IMR-90 (cell line): ENCODE measurements around the gene OR3A1. TPM values are rescaled to one million over a fixed set of nuclear protein-coding genes. Genes with fewer than 3 reads are reported as not detected.
A peak's percentile ranks its signal among the peaks of the same experiment; 100 is the strongest.

ENCODE experiments used
- ATAC-seq: fragments of 200-7000 bp; cut with Tn5 transposase; 2 replicates; pipeline ENCODE4 v1.9.1; 2020; ENCODE audit warnings: low read depth, mild to moderate bottlenecking, moderate library complexity
- Bru-seq: library from RNA; stranded (reverse); fragments of 400-500 nt; gene quantifications from one replicate; lab custom pipeline; 2021; lab: Mats Ljungman, UMichigan
- BruChase-seq, 2 experiments: library from RNA; stranded (reverse); fragments of 400-500 nt; gene quantifications; one replicate each; lab custom pipeline; 2021; lab: Mats Ljungman, UMichigan
- BruUV-seq: library from RNA; stranded (reverse); fragments of 400-500 nt; replicated peaks from 2 replicates; lab custom pipeline; 2021; lab: Mats Ljungman, UMichigan
- CTCF ChIA-PET: fragments of 300-600 bp; formaldehyde crosslinking; extraction: SDS; loops from one replicate; lab custom pipeline; 2021; ENCODE audit warnings: antibody characterized with exemption; lab: Yijun Ruan, JAX
- POLR2A ChIA-PET: fragments of 300-600 bp; sonication (Branson Sonifier 250); formaldehyde crosslinking; loops from one replicate; lab custom pipeline; 2022; ENCODE audit warnings: antibody characterized with exemption; ENCODE audit not compliant: unreplicated experiment; lab: Charles Lee
- DNase-seq: peaks from one replicate; pipeline ENCODE4 v3.0.0; 2013
- H2AFZ ChIP-seq: replicated peaks from 2 replicates; pipeline ENCODE3; 2013; ENCODE audit warnings: low read length, mild to moderate bottlenecking; ENCODE audit not compliant: poor library complexity
- H2AK5ac ChIP-seq: 2 replicates; pipeline ENCODE4 v1.6.1; 2013; ENCODE audit warnings: low read depth, low read length, inconsistent platforms
- H2AK9ac ChIP-seq: replicated peaks from 2 replicates; pipeline ENCODE3; 2013; ENCODE audit warnings: mild to moderate bottlenecking, low read depth, low read length, moderate library complexity; ENCODE audit not compliant: poor library complexity
- H2BK120ac ChIP-seq: 2 replicates; pipeline ENCODE4 v1.6.1; 2013; ENCODE audit warnings: low read depth, low read length, inconsistent platforms
- H2BK15ac ChIP-seq: 3 replicates; pipeline ENCODE4 v1.6.1; 2013; ENCODE audit warnings: low read depth, low read length, inconsistent platforms
- H2BK20ac ChIP-seq: 2 replicates; pipeline ENCODE4 v1.6.1; 2013; ENCODE audit warnings: low read depth, mild to moderate bottlenecking, inconsistent platforms, low read length, moderate library complexity
- H2BK5ac ChIP-seq: 2 replicates; pipeline ENCODE4 v1.6.1; 2013; ENCODE audit warnings: mild to moderate bottlenecking, low read depth, low read length, inconsistent platforms; ENCODE audit not compliant: poor library complexity, severe bottlenecking
- H3K14ac ChIP-seq: replicated peaks from 2 replicates; pipeline ENCODE4 v1.6.1; 2013; ENCODE audit warnings: low read depth, low read length, inconsistent platforms
- H3K18ac ChIP-seq: 2 replicates; pipeline ENCODE4 v1.6.1; 2013; ENCODE audit warnings: low read depth, low read length, control low read depth
- H3K23ac ChIP-seq: 2 replicates; pipeline ENCODE4 v1.6.1; 2013; ENCODE audit warnings: low read depth, low read length, inconsistent platforms
- H3K27ac ChIP-seq: 2 replicates; pipeline ENCODE4 v1.5.1; 2013; ENCODE audit warnings: mild to moderate bottlenecking, control low read depth, low read length; ENCODE audit not compliant: insufficient read depth
- H3K27me3 ChIP-seq: 2 replicates; pipeline ENCODE4 v1.6.1; 2013; ENCODE audit warnings: low read length; ENCODE audit not compliant: control insufficient read depth, insufficient read depth
- H3K36me3 ChIP-seq: 2 replicates; pipeline ENCODE4 v1.6.1; 2013; ENCODE audit warnings: low read length, mixed read lengths; ENCODE audit not compliant: control insufficient read depth, insufficient read depth
- H3K4ac ChIP-seq: 2 replicates; pipeline ENCODE4 v1.6.1; 2013; ENCODE audit warnings: low read depth, low read length, inconsistent platforms
- H3K4me1 ChIP-seq: 2 replicates; pipeline ENCODE4 v1.6.1; 2013; ENCODE audit warnings: low read length, mixed read lengths; ENCODE audit not compliant: control insufficient read depth, insufficient read depth
- H3K4me2 ChIP-seq: 2 replicates; pipeline ENCODE4 v1.6.1; 2013; ENCODE audit warnings: low read depth, mild to moderate bottlenecking, control low read depth, low read length, moderate library complexity
- H3K4me3 ChIP-seq: 2 replicates; pipeline ENCODE4 v1.5.1; 2013; ENCODE audit warnings: low read depth, mild to moderate bottlenecking, control low read depth, low read length, moderate library complexity; ENCODE audit not compliant: insufficient read depth
- H3K56ac ChIP-seq: 2 replicates; pipeline ENCODE4 v1.6.1; 2013; ENCODE audit warnings: low read length, inconsistent platforms; ENCODE audit not compliant: insufficient read depth; ENCODE audit errors: extremely low read depth
- H3K79me1 ChIP-seq, 2 experiments: 2 replicates each; pipeline ENCODE4 v1.6.1; 2013; ENCODE audit warnings: low read length in 2 of 2, inconsistent platforms in 1 of 2, low read depth in 1 of 2
- H3K9ac ChIP-seq: 2 replicates; pipeline ENCODE4 v1.6.1; 2013; ENCODE audit warnings: low read depth, low read length, control low read depth
- H3K9me1 ChIP-seq: 2 replicates; pipeline ENCODE4 v1.6.1; 2013; ENCODE audit warnings: low read length, inconsistent platforms; ENCODE audit not compliant: insufficient read depth
- H3K9me3 ChIP-seq: 2 replicates; pipeline ENCODE4 v1.6.1; 2013; ENCODE audit warnings: low read length; ENCODE audit not compliant: control insufficient read depth, insufficient read depth
- H4K20me1 ChIP-seq: 2 replicates; pipeline ENCODE4 v1.6.1; 2013; ENCODE audit warnings: low read length, inconsistent platforms; ENCODE audit not compliant: insufficient read depth
- H4K5ac ChIP-seq: 2 replicates; pipeline ENCODE4 v1.6.1; 2013; ENCODE audit warnings: mild to moderate bottlenecking, low read depth, low read length, control low read depth
- H4K8ac ChIP-seq, 2 experiments: 2 replicates each; pipeline ENCODE4 v1.6.1; 2013; ENCODE audit warnings: low read depth in 2 of 2, low read length in 2 of 2, control low read depth in 1 of 2, inconsistent platforms in 1 of 2
- H4K91ac ChIP-seq: 2 replicates; pipeline ENCODE4 v1.6.1; 2013; ENCODE audit warnings: low read depth, low read length, inconsistent platforms; ENCODE audit not compliant: insufficient read depth
- BHLHE40 ChIP-seq: fragments of 150-350 bp; IDR thresholded peaks from 2 replicates; pipeline ENCODE4 v1.6.1; 2016; ENCODE audit warnings: mild to moderate bottlenecking, low read depth, low read length
- CEBPB ChIP-seq: IDR thresholded peaks from 2 replicates; pipeline ENCODE4 v1.6.1; 2012; ENCODE audit warnings: low read depth, low read length, improper control_type of control experiment
- CHD1 ChIP-seq: IDR thresholded peaks from 2 replicates; pipeline ENCODE4 v1.6.1; 2012; ENCODE audit warnings: low read depth, low read length, improper control_type of control experiment
- CTCF ChIP-seq: conservative IDR thresholded peaks from 2 replicates; pipeline ENCODE4 v1.5.1; 2012; ENCODE audit warnings: mild to moderate bottlenecking, low read depth, low read length, improper control_type of control experiment
- ELK1 ChIP-seq: fragments of 150-350 bp; IDR thresholded peaks from 2 replicates; pipeline ENCODE4 v1.6.1; 2016; ENCODE audit warnings: low read depth, mild to moderate bottlenecking, low read length, moderate library complexity, borderline replicate concordance
- FOS ChIP-seq: fragments of 150-350 bp; IDR thresholded peaks from 2 replicates; pipeline ENCODE4 v1.6.1; 2016; ENCODE audit warnings: low read depth, low read length
- MAFK ChIP-seq: IDR thresholded peaks from 2 replicates; pipeline ENCODE4 v1.6.1; 2012; ENCODE audit warnings: low read depth, low read length, improper control_type of control experiment
- MAZ ChIP-seq: IDR thresholded peaks from 2 replicates; pipeline ENCODE4 v1.6.1; 2012; ENCODE audit warnings: low read depth, mild to moderate bottlenecking, low read length, improper control_type of control experiment, moderate library complexity, borderline replicate concordance
- MXI1 ChIP-seq: IDR thresholded peaks from 2 replicates; pipeline ENCODE4 v1.6.1; 2012; ENCODE audit warnings: low read depth, mild to moderate bottlenecking, low read length, moderate library complexity, borderline replicate concordance
- NFE2L2 ChIP-seq: fragments of 150-350 bp; IDR thresholded peaks from 2 replicates; pipeline ENCODE4 v1.6.1; 2016; ENCODE audit warnings: low read depth, mild to moderate bottlenecking, low read length
- POLR2A ChIP-seq: IDR thresholded peaks from 2 replicates; pipeline ENCODE4 v1.6.1; 2012; ENCODE audit warnings: mild to moderate bottlenecking, low read depth, low read length
- RAD21 ChIP-seq: IDR thresholded peaks from 2 replicates; pipeline ENCODE4 v1.6.1; 2012; ENCODE audit warnings: low read length, improper control_type of control experiment
- RCOR1 ChIP-seq: IDR thresholded peaks from 2 replicates; pipeline ENCODE4 v1.6.1; 2012; ENCODE audit warnings: mild to moderate bottlenecking, low read length, improper control_type of control experiment; ENCODE audit not compliant: insufficient replicate concordance
- RFX5 ChIP-seq: IDR thresholded peaks from 2 replicates; pipeline ENCODE4 v1.8.0; 2012; ENCODE audit warnings: low read depth, mild to moderate bottlenecking, low read length, moderate library complexity
- SMC3 ChIP-seq: fragments of 150-350 bp; IDR thresholded peaks from 2 replicates; pipeline ENCODE4 v1.6.1; 2016; ENCODE audit warnings: low read depth, mild to moderate bottlenecking, antibody characterized with exemption, low read length, moderate library complexity
- USF2 ChIP-seq: fragments of 150-350 bp; IDR thresholded peaks from 2 replicates; pipeline ENCODE4 v1.6.1; 2017; ENCODE audit warnings: mild to moderate bottlenecking, antibody characterized with exemption, low read length, low read depth
- WGBS, 2 experiments: methylation state at CpG; one replicate each; pipeline versions ENCODE4 v1.1.5 to v1.1.7; 2013; ENCODE audit warnings: missing lambda C conversion rate in 2 of 2; ENCODE audit not compliant: insufficient read length in 1 of 2; ENCODE audit errors: extremely low coverage in 2 of 2; 5-methylcytosine and 5-hydroxymethylcytosine counted together
- dilution Hi-C: fragments of 300-500 bp; cut with HindIII; formaldehyde crosslinking; loops from one replicate; pipeline ENCODE4 v1.14.3; 2018; ENCODE audit warnings: low sequenced_read_pairs; ENCODE audit not compliant: unreplicated experiment
- in situ Hi-C: fragments of 300-500 bp; cut with MboI; formaldehyde crosslinking; loops from 3 replicates; pipeline ENCODE4 v1.14.3; 2019; ENCODE audit warnings: low sequenced_read_pairs, inconsistent platforms, mixed read lengths
- intact Hi-C: fragments of 100-400 bp; cut with micrococcal nuclease; formaldehyde crosslinking; loops from 2 replicates; pipeline ENCODE4 v1.10.0; 2022
- long read RNA-seq: library from polyadenylated mRNA; unstranded; transcript quantifications from one replicate; pipeline ENCODE4 v2.0.0, GENCODE V29; 2021; ENCODE audit not compliant: unreplicated experiment
- polyA plus RNA-seq, 3 experiments: library from polyadenylated mRNA; depleted of rRNA; stranded (reverse); fragments of >200 nt; gene quantifications; 2 replicates each; pipeline ENCODE4 v1.2.3, GENCODE V29; 2012; ENCODE audit warnings: low replicate concordance in 1 of 3
- total RNA-seq: library from RNA; depleted of rRNA; stranded (reverse); fragments of >200 nt; gene quantifications from 2 replicates; pipeline ENCODE4 v1.2.3, GENCODE V29; 2012; rRNA removed

Gene OR3A1
- total RNA-seq: not detected in 2 replicates
- not detected in 2 replicates for polyA plus RNA-seq (2012; rRNA removed)
- polyA plus RNA-seq (2012; cell fraction: cytosol; rRNA removed): not detected in 2 replicates
- polyA plus RNA-seq (2012; cell fraction: nucleus; rRNA removed; ENCODE audit: low replicate concordance): 0.07 TPM in 1 of 2 replicates, not detected in the other
- Bru-seq, nascent RNA: percentile 6 among the genes with signal in this experiment
- percentile 19 among the genes with signal in this experiment for BruChase-seq, experiment 1, labeled RNA remaining after a 6-hour chase
- BruChase-seq, experiment 2, labeled RNA remaining after a 2-hour chase: percentile 21 among the genes with signal in this experiment
- long read RNA-seq: 0 reads

GRCh38 chr17:3298260-3298659 is at the start of gene OR3A1:
OR3A1 (minus strand) TSS chr17:3298360; CDS start chr17:3292582, 5,778 bp downstream.
- H3K9ac ChIP-seq: no peak within 1 kb of the TSS

More at GRCh38 chr17:3298260-3298659, at the start of gene OR3A1:
- TF ChIP-seq FOS (no peak), MAFK (no peak), CTCF (no peak), CHD1 (no peak), POLR2A (no peak), RCOR1 (no peak), CEBPB (no peak), ELK1 (no peak), MXI1 (no peak), USF2 (no peak), RFX5 (no peak), RAD21 (no peak), MAZ (no peak), NFE2L2 (no peak), BHLHE40 (no peak), SMC3 (no peak)
- Histone ChIP-seq H2AK9ac (no peak within 1 kb of the TSS), H2BK15ac (no peak within 1 kb of the TSS), H3K9me1 (no peaks in the 10 kb centered on the region), H3K27ac (no peak within 1 kb of the TSS), H4K8ac (no peak within 1 kb of the TSS), H3K4me3 (no peak within 1 kb of the TSS), H3K4me1 (no peaks in the 10 kb centered on the region), H4K91ac (no peak within 1 kb of the TSS), H2BK120ac (no peak within 1 kb of the TSS), H3K79me1 (no peaks in the 10 kb centered on the region), H2BK5ac (no peak within 1 kb of the TSS), H3K23ac (no peak within 1 kb of the TSS), H3K4me2 (no peak within 1 kb of the TSS), H3K36me3 (no peaks in the 10 kb centered on the region), H3K14ac (no peak within 1 kb of the TSS), H3K56ac (no peak within 1 kb of the TSS), H2AFZ (no peak within 1 kb of the TSS), H4K20me1 (no peaks in the 10 kb centered on the region), H3K18ac (no peak within 1 kb of the TSS), H2AK5ac (no peak within 1 kb of the TSS), H4K5ac (no peak within 1 kb of the TSS), H3K4ac (no peak within 1 kb of the TSS), H3K9me3 (peaks cover 3% of the 10 kb centered on the region; the same call in 1 of the 2 replicates), H2BK20ac (no peak within 1 kb of the TSS), H3K27me3 (no peaks in the 10 kb centered on the region)
- in situ Hi-C loops: no loop called here
- no CpG with 5 or more reads among the region's 6 CpGs for WGBS, 2 experiments
- ATAC-seq: no peak
- no peak for DNase-seq
- ChIA-PET CTCF (no interaction called here), POLR2A (no interaction called here)
- intact Hi-C loops: no loop called here
- dilution Hi-C loops: no loop called here
- no TSS peak for BruUV-seq
